AG09309 (cell line): Measurements from ENCODE around the gene HLA-DPA1.

Source experiments
- DNase-seq: peaks from one replicate; pipeline ENCODE4 v3.0.0-alpha.2; 2010; ENCODE audit warnings: low read depth
- H3K4me3 ChIP-seq: 2 replicates; pipeline ENCODE4 v1.5.1; 2011; ENCODE audit warnings: mild to moderate bottlenecking, low read depth, low read length, moderate library complexity; ENCODE audit not compliant: control insufficient read depth
- TF ChIP-seq, protein P1 (sequence below): IDR thresholded peaks from 2 replicates; pipeline ENCODE4 v1.5.1; 2011; ENCODE audit warnings: mild to moderate bottlenecking, low read depth, low read length, inconsistent platforms; ENCODE audit not compliant: insufficient read depth, control insufficient read depth; ENCODE audit errors: missing control alignments

Gene HLA-DPA1

DNA sequence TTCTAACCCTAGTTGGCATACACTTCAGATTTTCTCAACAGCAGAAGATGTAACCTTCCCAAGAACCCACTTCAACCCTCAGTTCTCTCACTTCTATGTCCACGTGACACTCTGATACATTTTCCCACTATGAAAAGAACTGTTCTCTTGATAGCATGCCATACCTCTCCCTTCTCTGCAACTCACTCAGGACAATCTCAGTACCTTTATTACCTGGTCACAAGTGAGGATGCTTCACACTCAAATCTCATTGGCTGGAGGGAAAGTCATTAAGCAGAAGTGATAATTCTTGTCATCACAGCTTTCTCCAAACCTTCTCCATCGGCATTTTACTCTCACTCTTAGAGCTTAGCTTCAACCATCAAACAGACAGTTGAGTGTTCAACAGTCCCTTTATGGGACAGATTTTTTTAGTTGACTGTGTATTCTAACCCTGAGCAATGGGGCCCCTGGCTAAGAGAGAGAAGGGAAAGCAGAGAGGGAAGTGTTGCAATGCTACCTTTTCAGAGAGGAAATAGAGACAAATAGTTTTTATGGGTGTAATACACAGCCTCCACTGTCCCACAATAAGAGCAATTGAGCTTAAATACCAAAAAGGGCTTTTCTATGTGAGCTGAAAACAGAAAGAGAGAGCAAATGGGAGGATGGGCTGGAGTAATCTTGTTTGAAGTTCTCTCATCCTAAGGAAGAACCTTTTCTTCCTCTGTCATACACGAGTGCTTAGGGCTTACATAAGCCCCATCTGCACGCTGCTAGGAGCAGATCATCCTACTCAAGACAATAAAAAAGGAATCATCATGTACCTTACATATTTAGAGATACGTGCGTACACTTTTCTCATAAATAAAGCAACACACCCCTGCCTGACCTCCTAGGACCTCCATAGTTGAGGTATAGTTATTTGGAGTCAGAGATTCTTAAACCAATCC is 16.0 kb downstream of the HLA-DPA1 start:
- TF ChIP-seq, protein P1, sequence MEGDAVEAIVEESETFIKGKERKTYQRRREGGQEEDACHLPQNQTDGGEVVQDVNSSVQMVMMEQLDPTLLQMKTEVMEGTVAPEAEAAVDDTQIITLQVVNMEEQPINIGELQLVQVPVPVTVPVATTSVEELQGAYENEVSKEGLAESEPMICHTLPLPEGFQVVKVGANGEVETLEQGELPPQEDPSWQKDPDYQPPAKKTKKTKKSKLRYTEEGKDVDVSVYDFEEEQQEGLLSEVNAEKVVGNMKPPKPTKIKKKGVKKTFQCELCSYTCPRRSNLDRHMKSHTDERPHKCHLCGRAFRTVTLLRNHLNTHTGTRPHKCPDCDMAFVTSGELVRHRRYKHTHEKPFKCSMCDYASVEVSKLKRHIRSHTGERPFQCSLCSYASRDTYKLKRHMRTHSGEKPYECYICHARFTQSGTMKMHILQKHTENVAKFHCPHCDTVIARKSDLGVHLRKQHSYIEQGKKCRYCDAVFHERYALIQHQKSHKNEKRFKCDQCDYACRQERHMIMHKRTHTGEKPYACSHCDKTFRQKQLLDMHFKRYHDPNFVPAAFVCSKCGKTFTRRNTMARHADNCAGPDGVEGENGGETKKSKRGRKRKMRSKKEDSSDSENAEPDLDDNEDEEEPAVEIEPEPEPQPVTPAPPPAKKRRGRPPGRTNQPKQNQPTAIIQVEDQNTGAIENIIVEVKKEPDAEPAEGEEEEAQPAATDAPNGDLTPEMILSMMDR = no peak
- no peak for DNase-seq

DNA sequence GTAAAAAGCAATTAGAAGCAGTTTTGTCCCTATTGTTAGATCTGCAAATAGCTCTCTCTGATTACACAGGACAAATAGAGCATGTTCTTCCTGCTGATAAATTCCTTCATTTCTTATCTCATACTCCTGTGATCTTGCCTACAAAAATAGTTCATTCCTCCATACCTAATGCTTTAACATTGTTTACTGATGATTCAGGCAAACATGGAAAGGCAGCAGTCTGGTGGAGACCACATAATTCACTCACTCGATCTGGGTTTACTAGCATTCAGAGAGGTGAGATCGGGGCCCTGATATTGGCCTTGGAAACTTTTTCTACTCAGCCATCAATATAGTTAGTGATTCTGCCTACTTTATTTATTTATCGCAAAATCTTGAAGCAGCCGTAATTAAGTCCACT is 20.2 kb downstream of the HLA-DPA1 start:
- DNase-seq = no peak

More for the DNA sequence above, 16.0 kb downstream of the HLA-DPA1 start:
- H3K4me3 ChIP-seq = no peak overlapping the region

DNA sequence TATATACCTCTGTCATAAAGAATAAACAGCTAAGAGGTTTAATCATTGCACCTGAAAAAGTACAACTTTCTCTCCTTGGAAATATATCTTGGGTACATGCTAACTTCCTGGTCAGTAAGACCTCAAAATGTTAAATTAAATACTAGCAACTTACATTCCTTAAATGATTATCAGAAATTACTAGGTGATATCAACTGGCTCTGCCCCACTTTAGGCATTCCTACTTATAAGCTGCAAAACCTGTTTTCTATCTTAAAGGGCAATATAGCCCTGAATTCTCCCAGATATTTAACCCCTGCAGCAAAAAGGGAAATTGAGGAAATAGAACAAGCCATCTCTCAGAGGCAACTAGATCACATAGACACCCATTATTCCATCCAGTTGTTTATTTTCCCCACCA is 20.8 kb downstream of the HLA-DPA1 start:
- TF ChIP-seq, protein P1 = no peak
- H3K4me3 ChIP-seq = no peak overlapping the region
- DNase-seq = no peak

More for the DNA sequence above, 20.2 kb downstream of the HLA-DPA1 start:
- TF ChIP-seq, protein P1 = no peak
- H3K4me3 ChIP-seq = no peak overlapping the region

DNA sequence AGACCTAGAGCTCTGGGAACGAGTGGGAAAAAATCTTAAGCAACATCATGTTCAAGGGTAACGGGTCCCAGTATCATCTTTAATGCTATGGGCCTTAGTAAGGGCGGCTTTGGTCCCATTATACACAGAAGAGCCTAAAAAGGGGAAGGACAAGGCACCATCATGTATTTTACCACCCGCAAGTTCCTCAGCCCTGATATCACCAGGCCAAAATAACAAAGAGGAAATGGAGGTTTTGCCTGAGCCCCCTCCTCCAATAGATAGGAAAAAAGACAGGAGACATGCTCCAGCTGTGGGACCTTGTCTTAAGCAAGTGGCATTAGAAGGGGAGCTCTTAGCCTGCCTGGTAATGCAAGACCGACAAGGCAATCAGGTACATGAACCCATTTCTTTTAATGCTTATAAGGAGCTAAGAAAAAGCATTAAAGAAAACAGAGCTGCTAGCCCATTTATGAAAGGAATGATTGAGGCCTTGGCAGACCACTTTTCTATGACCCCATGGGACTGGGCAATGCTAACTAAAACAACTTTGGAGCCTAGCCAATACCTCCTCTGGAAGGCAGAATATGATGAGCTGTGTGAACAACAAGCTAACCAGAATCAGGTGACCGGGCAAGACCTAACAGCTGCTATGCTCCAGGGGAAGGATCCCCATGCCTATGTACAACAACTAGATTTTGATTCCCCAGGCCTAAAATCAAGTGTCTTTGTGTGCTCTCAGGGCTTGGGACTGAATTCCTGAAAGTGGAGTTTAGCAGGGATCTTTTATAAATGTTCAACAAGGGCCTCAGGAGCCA is 23.2 kb downstream of the HLA-DPA1 start:
- no peak for DNase-seq
- H3K4me3 ChIP-seq = no peak overlapping the region
- TF ChIP-seq, protein P1 = no peak

DNA sequence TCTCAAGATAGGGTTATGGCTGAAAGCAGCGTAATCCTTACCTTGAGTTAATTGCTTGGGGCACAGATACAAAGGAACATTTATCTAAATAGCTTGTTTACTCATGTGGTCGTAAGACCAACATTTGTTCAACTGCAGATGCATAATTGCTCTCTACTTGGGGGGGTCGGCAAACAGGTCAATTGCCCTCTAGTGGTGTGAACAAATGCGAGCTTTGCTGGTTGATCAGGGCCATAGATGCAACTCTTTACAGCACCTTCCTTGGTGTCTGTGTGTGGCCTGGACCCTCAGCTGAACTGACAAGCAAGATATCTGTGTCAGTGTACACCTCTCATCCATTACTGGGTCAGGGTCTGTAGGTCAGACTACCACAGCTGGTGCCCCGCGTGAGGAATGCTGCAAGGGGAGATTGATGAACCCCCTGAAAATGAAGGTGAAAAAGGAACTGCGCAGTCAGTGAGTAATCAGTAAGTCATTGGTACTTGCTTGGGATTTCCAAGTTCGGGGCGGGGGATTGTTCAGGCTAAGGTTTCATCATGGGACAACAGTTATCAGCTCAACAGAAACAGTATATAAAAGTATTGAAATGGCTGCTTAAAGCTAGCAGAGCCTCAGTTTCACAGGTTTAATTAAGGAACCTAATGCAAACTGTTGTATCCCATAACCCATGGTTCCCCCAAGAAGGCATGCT is 24.0 kb downstream of the HLA-DPA1 start:
- TF ChIP-seq, protein P1 = peak; percentile 19
- no peak for DNase-seq
- no peak overlapping the region for H3K4me3 ChIP-seq

DNA sequence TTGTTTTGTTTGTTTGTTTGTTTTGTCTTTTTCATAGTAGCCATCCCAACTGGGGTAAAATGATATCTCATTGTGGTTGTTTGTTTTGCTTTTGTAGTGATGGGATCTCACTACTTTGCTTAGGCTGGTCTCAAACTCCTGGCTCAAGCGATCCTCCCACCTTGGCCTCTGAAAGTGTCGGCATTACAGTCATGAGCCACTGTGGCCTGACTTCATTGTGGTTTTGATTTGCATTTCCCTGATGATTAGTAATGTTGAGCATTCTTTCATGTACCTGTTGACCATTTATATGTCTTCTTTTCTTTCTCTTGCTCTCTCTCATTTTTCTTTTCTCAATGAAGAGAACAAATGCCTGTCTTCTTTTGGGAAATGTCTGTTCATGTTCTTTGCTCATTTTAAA is 33.3 kb downstream of the HLA-DPA1 start:
- H3K4me3 ChIP-seq = no peak overlapping the region
- DNase-seq = no peak
- TF ChIP-seq, protein P1 = no peak
